Measurements from ENCODE around the gene LAMTOR4. TPM values are rescaled to one million over a fixed set of nuclear protein-coding genes. Genes with fewer than 3 reads are reported as not detected.

The LAMTOR4 gene
- total RNA-seq, 1 donor from 2014 or later: 105 TPM

GRCh38 chr7:100152404-100152803 is 3.7 kb downstream of the LAMTOR4 start:
- Histone ChIP-seq H3K27ac (no peak overlapping the region), H3K36me3 (peaks cover 25% of the 10 kb centered on the region), H3K4me1 (peaks cover 19% of the 10 kb centered on the region), H3K9me3 (no peaks in the 10 kb centered on the region), H3K4me3 (no peak overlapping the region), H3K27me3 (no peaks in the 10 kb centered on the region)
- intact Hi-C loops (cut with DNase I): no loop called here
- DNase-seq (no peak), ATAC-seq (no peak)
- no peak for TF ChIP-seq CTCF (IDR thresholded peaks at IDR 0.05)

- peaks cover 25% of the 10 kb centered on the region for H3K36me3 ChIP-seq
- H3K27ac ChIP-seq: no peak overlapping the region
- H3K4me3 ChIP-seq: no peak overlapping the region
- no peaks in the 10 kb centered on the region for H3K27me3 ChIP-seq
- ATAC-seq (no peak), DNase-seq (no peak)
- intact Hi-C loops (cut with DNase I): no loop called here
- H3K4me1 ChIP-seq: peaks cover 23% of the 10 kb centered on the region
- no peak for TF ChIP-seq CTCF (IDR thresholded peaks at IDR 0.05)
- no peaks in the 10 kb centered on the region for H3K9me3 ChIP-seq
These were observed 4.4 kb downstream of the LAMTOR4 start for GRCh38 chr7:100152937-100153666.

- H3K36me3 ChIP-seq: peaks cover 25% of the 10 kb centered on the region
- no peak overlapping the region for H3K4me3 ChIP-seq
- peaks cover 23% of the 10 kb centered on the region for H3K4me1 ChIP-seq
- DNase-seq: no peak
- no peak overlapping the region for H3K27ac ChIP-seq
- intact Hi-C loops (cut with DNase I): no loop called here
- no peaks in the 10 kb centered on the region for H3K27me3 ChIP-seq
- no peaks in the 10 kb centered on the region for H3K9me3 ChIP-seq
- ATAC-seq: no peak
- TF ChIP-seq CTCF (IDR thresholded peaks at IDR 0.05): no peak
These were observed 5.2 kb downstream of the LAMTOR4 start for GRCh38 chr7:100153708-100154535.

- intact Hi-C loops (cut with DNase I): no loop called here
- no peak overlapping the region for H3K27ac ChIP-seq
- no peak for DNase-seq
These were observed 6.2 kb downstream of the LAMTOR4 start for GRCh38 chr7:100154651-100155491.

More at GRCh38 chr7:100154651-100155491, 6.2 kb downstream of the LAMTOR4 start:
- Histone ChIP-seq H3K27me3 (no peaks in the 10 kb centered on the region), H3K4me1 (peaks cover 18% of the 10 kb centered on the region), H3K36me3 (peaks cover 25% of the 10 kb centered on the region), H3K9me3 (no peaks in the 10 kb centered on the region), H3K4me3 (no peak overlapping the region)
- no peak for TF ChIP-seq CTCF (IDR thresholded peaks at IDR 0.05)
- peak; percentile 1 for ATAC-seq

All from upper lobe of right lung (tissue), 1 donor.